Common myeloid progenitor, CD34-positive (primary cell): Measurements from ENCODE around the gene TRIM9.
"Not testable (repeated sequence)": the region's sequence is repeated elsewhere in the genome, so short reads cannot be mapped to it uniquely, and the experiment has no call there.

Source experiments
- CTCF ChIA-PET: fragments of 350-600 bp; sonication (Branson Sonifier 250); formaldehyde crosslinking; loops from one replicate; lab custom pipeline; 2021; ENCODE audit warnings: antibody characterized with exemption; lab: Charles Lee
- POLR2A ChIA-PET: fragments of 350-600 bp; sonication (Branson Sonifier 250); formaldehyde crosslinking; loops from one replicate; lab custom pipeline; 2021; ENCODE audit warnings: antibody characterized with exemption; lab: Charles Lee
- DNase-seq, 3 donors: peaks; one replicate each; pipeline versions ENCODE4 v3.0.0 to v3.0.0-alpha.2; 2013
- H3K27ac ChIP-seq, 2 experiments: 1 replicate in 1 of 2; 2 replicates in 1 of 2; pipeline ENCODE4 v1.7.0; 2013; ENCODE audit warnings: inconsistent platforms in 2 of 2, low read length in 2 of 2, mild to moderate bottlenecking in 2 of 2, low read depth in 1 of 2, moderate library complexity in 1 of 2; ENCODE audit not compliant: severe bottlenecking in 2 of 2, insufficient read depth in 1 of 2, poor library complexity in 1 of 2
- H3K27me3 ChIP-seq, 5 experiments: replicated peaks in 2 of 5; 1 replicate in 3 of 5; 2 replicates in 2 of 5; pipeline versions ENCODE4 v1.6.1 to v1.7.0; 2013; ENCODE audit warnings: low read length in 4 of 5, mild to moderate bottlenecking in 2 of 5, moderate library complexity in 2 of 5, inconsistent platforms in 1 of 5; ENCODE audit not compliant: insufficient read depth in 5 of 5, control insufficient read depth in 4 of 5
- H3K36me3 ChIP-seq, 4 experiments: 1 replicate in 2 of 4; 2 replicates in 2 of 4; pipeline versions ENCODE4 v1.6.1 to v1.7.0; 2013; ENCODE audit warnings: low read length in 3 of 4, control low read depth in 1 of 4, mild to moderate bottlenecking in 1 of 4; ENCODE audit not compliant: control insufficient read depth in 4 of 4, insufficient read depth in 4 of 4
- H3K4me1 ChIP-seq, 4 experiments: 1 replicate in 3 of 4; 2 replicates in 1 of 4; pipeline versions ENCODE4 v1.6.1 to v1.7.1; 2013; ENCODE audit warnings: low read length in 3 of 4, mild to moderate bottlenecking in 3 of 4, control low read depth in 1 of 4, inconsistent platforms in 1 of 4, moderate library complexity in 1 of 4; ENCODE audit not compliant: control insufficient read depth in 4 of 4, insufficient read depth in 4 of 4; ENCODE audit errors: control extremely low read depth in 1 of 4
- H3K4me3 ChIP-seq, 7 experiments: 1 replicate in 4 of 7; 2 replicates in 3 of 7; pipeline versions ENCODE4 v1.5.1 to v1.7.0; 2013; ENCODE audit warnings: mild to moderate bottlenecking in 7 of 7, low read length in 6 of 7, moderate library complexity in 6 of 7, inconsistent platforms in 2 of 7, low read depth in 2 of 7, control low read depth in 1 of 7; ENCODE audit not compliant: insufficient read depth in 4 of 7, control insufficient read depth in 1 of 7; ENCODE audit errors: extremely low read depth in 1 of 7
- H3K9me3 ChIP-seq, 5 experiments: 1 replicate in 4 of 5; 2 replicates in 1 of 5; pipeline versions ENCODE4 v1.6.1 to v1.7.1; 2013; ENCODE audit warnings: low read length in 4 of 5, mild to moderate bottlenecking in 2 of 5, inconsistent platforms in 1 of 5, low read depth in 1 of 5, moderate library complexity in 1 of 5; ENCODE audit not compliant: control insufficient read depth in 4 of 5, insufficient read depth in 2 of 5; ENCODE audit errors: control extremely low read depth in 1 of 5
- whole genome bisulfite sequencing: methylation state at CpG from one replicate; pipeline ENCODE4 v1.1.5; 2013; ENCODE audit not compliant: insufficient coverage; 5-methylcytosine and 5-hydroxymethylcytosine counted together

TRIM9 gene

DNA sequence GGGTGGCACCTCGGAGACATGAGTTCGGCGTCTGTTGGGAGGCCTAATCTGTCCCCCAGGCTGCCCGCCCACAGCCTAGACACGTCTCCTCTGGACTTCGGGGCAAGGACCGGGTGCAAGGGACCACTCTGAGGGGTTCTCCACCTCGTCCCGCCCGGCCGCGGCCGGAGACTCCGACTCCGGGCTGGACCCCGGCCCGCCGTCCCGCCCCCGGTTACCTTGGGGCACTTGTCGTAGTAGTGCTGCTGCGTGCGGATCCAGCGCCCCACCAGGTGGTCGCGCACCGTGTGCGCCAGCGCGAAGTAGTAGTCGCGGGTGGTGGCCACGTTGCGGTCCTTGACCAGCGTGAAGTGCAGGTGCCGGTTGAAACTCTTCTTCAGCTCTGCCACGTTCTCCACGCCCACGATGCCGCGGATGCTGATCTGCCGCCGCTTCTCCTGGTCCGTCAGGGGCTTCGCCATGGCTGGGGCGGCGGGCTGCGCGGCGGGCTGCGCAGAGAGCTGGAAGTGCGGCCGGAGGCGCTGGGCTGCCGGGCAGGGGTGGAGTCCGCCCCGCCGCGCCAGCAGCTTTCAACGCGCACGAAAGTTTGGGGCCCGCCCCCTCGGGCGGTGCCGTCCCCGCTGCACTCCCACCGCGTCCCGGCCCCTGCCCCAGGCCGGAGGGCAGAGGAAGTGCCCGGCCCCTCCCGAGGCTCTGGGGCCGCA is 150.8 kb downstream of the TRIM9 start, which contains the start of gene PYGL:
TSS of gene PYGL (minus strand) at position 541 of the 704 bp plus-strand sequence. CDS start at position 461, 80 bp downstream.
- Histone ChIP-seq H3K9me3 (no peaks in the 10 kb centered on the region), H3K27me3 (no peaks in the 10 kb centered on the region), H3K4me3 (peak within 1 kb of the TSS; percentile 84 to 94 (median 86)), H3K4me1 (peaks cover 0 to 33% (median 20%) of the 10 kb centered on the region in 4 experiments), H3K27ac (peak within 1 kb of the TSS in 1 of 2 experiments; percentile 76), H3K36me3 (peaks cover 0 to 19% (median 6%) of the 10 kb centered on the region in 4 experiments)
- POLR2A ChIA-PET, result interaction anchor here (1.1 kb wide), 1 partner anchor 708 kb away, joined by 3 read pairs; no protein-coding TSS in a partner anchor
- peak in 2 of 3 donors; percentile 70 to 75 for DNase-seq
- under 1% methylated on average over 66 of the region's 74 CpGs for WGBS
- CTCF ChIA-PET, result interaction anchor here (1.0 to 1.7 kb wide), 5 partner anchors 10 to 231 kb away, joined by 3 to 5 read pairs (median 4); no protein-coding TSS in a partner anchor

DNA sequence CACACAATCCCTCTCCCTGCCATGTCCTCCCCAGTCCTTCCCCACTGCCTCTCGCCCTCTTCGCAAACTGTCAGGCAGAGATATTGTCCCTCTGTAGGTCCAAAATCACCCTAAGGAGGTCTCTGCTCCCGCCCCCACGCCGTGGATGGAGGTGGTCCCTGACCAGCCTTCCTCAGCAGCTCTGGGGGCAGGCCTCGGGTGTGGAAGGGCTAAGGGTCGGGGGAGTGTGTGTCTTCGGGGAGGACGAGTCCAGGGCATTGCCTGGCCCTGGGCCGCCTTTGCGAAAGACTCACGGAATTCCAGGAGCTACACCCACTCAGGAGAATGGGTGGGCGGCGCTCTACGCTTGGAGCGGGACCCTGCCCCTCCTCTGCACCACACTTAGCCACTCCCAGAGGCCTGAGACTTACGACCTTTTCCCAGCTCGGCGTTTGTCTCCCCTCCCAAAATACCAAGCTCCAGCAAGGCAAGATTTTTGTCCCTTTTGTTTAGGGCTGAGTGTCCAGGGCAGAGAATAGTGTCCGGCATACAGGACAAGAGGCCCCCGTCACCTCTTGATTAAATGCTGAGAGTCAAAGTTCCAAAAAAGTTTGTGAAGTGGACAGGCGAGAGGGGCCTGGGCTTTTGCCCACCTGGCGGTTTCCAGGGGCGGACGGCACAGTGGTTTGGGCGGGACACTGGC is 151.5 kb downstream of the TRIM9 start:
- under 1% methylated on average over 23 of the region's 26 CpGs for WGBS
- Histone ChIP-seq H3K27me3 (no peaks in the 10 kb centered on the region), H3K4me3 (peak overlapping the region; percentile 84 to 94 (median 86)), H3K9me3 (no peaks in the 10 kb centered on the region), H3K36me3 (peaks cover 0 to 19% (median 6%) of the 10 kb centered on the region in 4 experiments), H3K27ac (peak overlapping the region in 1 of 2 experiments; percentile 76), H3K4me1 (peaks cover 0 to 33% (median 20%) of the 10 kb centered on the region in 4 experiments)
- ChIA-PET CTCF (interaction anchor here (1.0 to 1.2 kb wide), 2 partner anchors 81 to 230 kb away, joined by 3 read pairs; no protein-coding TSS in a partner anchor), POLR2A (interaction anchor here (1.1 kb wide), 1 partner anchor 709 kb away, joined by 3 read pairs; no protein-coding TSS in a partner anchor)
- DNase-seq, result peak in 1 of 3 donors; percentile 22

DNA sequence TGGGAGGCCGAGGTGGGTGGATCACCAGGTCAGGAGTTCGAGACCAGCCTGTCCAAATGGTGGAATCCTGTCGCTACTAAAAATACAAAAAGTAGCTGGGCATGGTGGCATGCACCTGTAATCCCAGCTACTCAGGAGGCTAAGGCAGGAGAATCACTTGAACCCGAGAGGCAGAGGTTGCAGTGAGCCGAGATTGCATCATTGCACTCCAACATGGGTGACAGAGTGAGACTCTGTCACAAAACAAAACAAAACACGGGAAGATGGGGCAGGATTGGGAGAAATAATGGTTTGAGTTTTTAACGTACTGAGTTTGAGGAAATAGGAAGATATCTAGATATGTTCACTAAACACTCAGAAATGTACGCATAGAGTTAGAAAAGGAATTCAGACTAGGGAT is 153.3 kb downstream of the TRIM9 start:
- POLR2A ChIA-PET, H3K9me3 ChIP-seq, H3K4me3 ChIP-seq, H3K27me3 ChIP-seq, DNase-seq, CTCF ChIA-PET, H3K27ac ChIP-seq: not testable (repeated sequence)
- Histone ChIP-seq H3K36me3 (peaks cover 0 to 22% (median 7%) of the 10 kb centered on the region in 4 experiments), H3K4me1 (peaks cover 9 to 46% (median 27%) of the 10 kb centered on the region in 4 experiments)
- 99% methylated on average over 8 of the region's 8 CpGs for WGBS

- peaks cover 9 to 47% (median 27%) of the 10 kb centered on the region in 4 experiments for H3K4me1 ChIP-seq
- H3K27me3 ChIP-seq, result no peaks in the 10 kb centered on the region
- ChIA-PET POLR2A (no interaction called here), CTCF (no interaction called here)
- H3K36me3 ChIP-seq, result peaks cover 0 to 27% (median 7%) of the 10 kb centered on the region in 4 experiments
- H3K4me3 ChIP-seq, result peak overlapping the region in 1 of 7 experiments; percentile 27
- 71% methylated on average over 6 of the region's 6 CpGs for WGBS
- H3K9me3 ChIP-seq, result no peaks in the 10 kb centered on the region
- DNase-seq, result peak in 2 of 3 donors; percentile 18 to 31
- H3K27ac ChIP-seq, result no peak overlapping the region
These were observed 153.8 kb downstream of the TRIM9 start for GRCh38 chr14:50941151-50941550.

DNA sequence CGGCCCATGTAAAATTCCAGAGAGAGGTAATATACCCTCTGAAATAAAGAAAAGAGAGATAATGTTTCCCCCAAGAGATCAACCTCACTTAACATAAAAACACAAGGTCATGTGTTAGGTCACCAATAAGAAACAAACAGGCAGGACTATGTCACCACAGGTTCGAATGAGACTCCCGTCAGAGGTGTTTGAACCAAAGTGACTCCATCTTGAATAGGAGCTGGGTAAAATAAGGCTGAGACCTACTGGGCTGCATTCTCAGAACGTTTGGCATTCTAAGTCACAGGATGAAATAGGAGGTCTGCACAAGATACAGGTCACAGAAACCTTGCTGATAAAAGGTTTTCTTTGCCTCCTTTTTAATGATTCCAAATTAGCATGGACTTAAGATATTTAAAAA is 157.1 kb downstream of the TRIM9 start:
- Histone ChIP-seq H3K4me1 (peaks cover 9 to 29% (median 14%) of the 10 kb centered on the region in 4 experiments), H3K27me3 (no peaks in the 10 kb centered on the region), H3K4me3 (no peak overlapping the region), H3K9me3 (no peaks in the 10 kb centered on the region), H3K27ac (no peak overlapping the region), H3K36me3 (peaks cover 2 to 51% (median 25%) of the 10 kb centered on the region in 4 experiments)
- no peak for DNase-seq
- ChIA-PET POLR2A (no interaction called here), CTCF (interaction anchor here (1.1 kb wide), 1 partner anchor 9 kb away, joined by 4 read pairs; no protein-coding TSS in a partner anchor)
- WGBS, result 89% methylated on average over 3 of the region's 4 CpGs

- H3K4me3 ChIP-seq, result peak overlapping the region in 1 of 7 experiments; percentile 35
- no peak overlapping the region for H3K27ac ChIP-seq
- DNase-seq, result peak in 2 of 3 donors; percentile 47 to 60
- ChIA-PET CTCF (interaction anchor here (0.9 to 1.1 kb wide), 2 partner anchors 9 to 12 kb away, joined by 3 to 4 read pairs; no protein-coding TSS in a partner anchor), POLR2A (no interaction called here)
- no peaks in the 10 kb centered on the region for H3K27me3 ChIP-seq
- no CpG with 5 or more reads among the region's 2 CpGs for WGBS
- H3K9me3 ChIP-seq, result no peaks in the 10 kb centered on the region
- peaks cover 12 to 32% (median 17%) of the 10 kb centered on the region in 4 experiments for H3K4me1 ChIP-seq
- peaks cover 4 to 55% (median 26%) of the 10 kb centered on the region in 4 experiments for H3K36me3 ChIP-seq
These were observed 157.6 kb downstream of the TRIM9 start for GRCh38 chr14:50937325-50937724.
